Measurements from ENCODE around the gene VNN1.
"Not testable (repeated sequence)": the region's sequence is repeated elsewhere in the genome, so short reads cannot be mapped to it uniquely, and the experiment has no call there.

Gene VNN1

GRCh38 chr6:132715881-132716637 is 2.2 kb upstream of the VNN1 start:
- DNase-seq (ENCODE audit: low read depth), result no peak
- TF ChIP-seq CTCF (IDR thresholded peaks at IDR 0.05; ENCODE audit: low read depth, low read length) (no peak), MYC (IDR thresholded peaks at IDR 0.05; ENCODE audit: low read depth, low read length) (no peak), MAX (IDR thresholded peaks at IDR 0.05; ENCODE audit: low read depth, low read length) (no peak), POLR2A (IDR thresholded peaks at IDR 0.05; ENCODE audit: extremely low read depth, insufficient read length) (no peak)

GRCh38 chr6:132715204-132715603 is 1.3 kb upstream of the VNN1 start:
- TF ChIP-seq MYC (IDR thresholded peaks at IDR 0.05; ENCODE audit: low read depth, low read length) (no peak), MAX (IDR thresholded peaks at IDR 0.05; ENCODE audit: low read depth, low read length) (no peak), POLR2A (IDR thresholded peaks at IDR 0.05; ENCODE audit: extremely low read depth, insufficient read length) (no peak)
- H3K4me3 ChIP-seq (ENCODE audit: low read depth, low read length), result no peak overlapping the region
- DNase-seq (ENCODE audit: low read depth), result no peak

More at GRCh38 chr6:132715881-132716637, 2.2 kb upstream of the VNN1 start:
- H3K4me3 ChIP-seq (ENCODE audit: low read depth, low read length), result no peak overlapping the region

GRCh38 chr6:132714160-132714559 is 305 bp upstream of the VNN1 start:
- TF ChIP-seq CTCF (IDR thresholded peaks at IDR 0.05; ENCODE audit: low read depth, low read length), result no peak
- TF ChIP-seq MYC (IDR thresholded peaks at IDR 0.05; ENCODE audit: low read depth, low read length), result no peak
- no peak for TF ChIP-seq POLR2A (IDR thresholded peaks at IDR 0.05; ENCODE audit: extremely low read depth, insufficient read length)
- no peak overlapping the region for H3K4me3 ChIP-seq (ENCODE audit: low read depth, low read length)
- no peak for DNase-seq (ENCODE audit: low read depth)

- DNase-seq (ENCODE audit: low read depth), result no peak
- no peak overlapping the region for H3K4me3 ChIP-seq (ENCODE audit: low read depth, low read length)
- TF ChIP-seq MAX (IDR thresholded peaks at IDR 0.05; ENCODE audit: low read depth, low read length), result no peak
- TF ChIP-seq MYC (IDR thresholded peaks at IDR 0.05; ENCODE audit: low read depth, low read length), result no peak
- TF ChIP-seq CTCF (IDR thresholded peaks at IDR 0.05; ENCODE audit: low read depth, low read length), result no peak
- no peak for TF ChIP-seq POLR2A (IDR thresholded peaks at IDR 0.05; ENCODE audit: extremely low read depth, insufficient read length)
These were observed 1.5 kb downstream of the VNN1 start for GRCh38 chr6:132712366-132712765.

- TF ChIP-seq MAX (IDR thresholded peaks at IDR 0.05; ENCODE audit: low read depth, low read length) (no peak), CTCF (IDR thresholded peaks at IDR 0.05; ENCODE audit: low read depth, low read length) (no peak), POLR2A (IDR thresholded peaks at IDR 0.05; ENCODE audit: extremely low read depth, insufficient read length) (no peak), MYC (IDR thresholded peaks at IDR 0.05; ENCODE audit: low read depth, low read length) (no peak)
- no peak for DNase-seq (ENCODE audit: low read depth)
- H3K4me3 ChIP-seq (ENCODE audit: low read depth, low read length), result no peak overlapping the region
These were observed 5.1 kb downstream of the VNN1 start for GRCh38 chr6:132708771-132709170.

- DNase-seq (ENCODE audit: low read depth), result no peak
- TF ChIP-seq MAX (IDR thresholded peaks at IDR 0.05; ENCODE audit: low read depth, low read length) (no peak), CTCF (IDR thresholded peaks at IDR 0.05; ENCODE audit: low read depth, low read length) (no peak), POLR2A (IDR thresholded peaks at IDR 0.05; ENCODE audit: extremely low read depth, insufficient read length) (no peak), MYC (IDR thresholded peaks at IDR 0.05; ENCODE audit: low read depth, low read length) (no peak)
These were observed 5.9 kb downstream of the VNN1 start for GRCh38 chr6:132708002-132708401.

GRCh38 chr6:132706756-132707155 is 7.1 kb downstream of the VNN1 start:
- not testable (repeated sequence) for H3K4me3 ChIP-seq (ENCODE audit: low read depth, low read length)

More at GRCh38 chr6:132708002-132708401, 5.9 kb downstream of the VNN1 start:
- H3K4me3 ChIP-seq (ENCODE audit: low read depth, low read length), result no peak overlapping the region

More at GRCh38 chr6:132706756-132707155, 7.1 kb downstream of the VNN1 start:
- not testable (repeated sequence) for DNase-seq (ENCODE audit: low read depth)

Measured in NB4 (cell line).